ENCODE data around the gene PRTN3.

PRTN3 gene

DNA sequence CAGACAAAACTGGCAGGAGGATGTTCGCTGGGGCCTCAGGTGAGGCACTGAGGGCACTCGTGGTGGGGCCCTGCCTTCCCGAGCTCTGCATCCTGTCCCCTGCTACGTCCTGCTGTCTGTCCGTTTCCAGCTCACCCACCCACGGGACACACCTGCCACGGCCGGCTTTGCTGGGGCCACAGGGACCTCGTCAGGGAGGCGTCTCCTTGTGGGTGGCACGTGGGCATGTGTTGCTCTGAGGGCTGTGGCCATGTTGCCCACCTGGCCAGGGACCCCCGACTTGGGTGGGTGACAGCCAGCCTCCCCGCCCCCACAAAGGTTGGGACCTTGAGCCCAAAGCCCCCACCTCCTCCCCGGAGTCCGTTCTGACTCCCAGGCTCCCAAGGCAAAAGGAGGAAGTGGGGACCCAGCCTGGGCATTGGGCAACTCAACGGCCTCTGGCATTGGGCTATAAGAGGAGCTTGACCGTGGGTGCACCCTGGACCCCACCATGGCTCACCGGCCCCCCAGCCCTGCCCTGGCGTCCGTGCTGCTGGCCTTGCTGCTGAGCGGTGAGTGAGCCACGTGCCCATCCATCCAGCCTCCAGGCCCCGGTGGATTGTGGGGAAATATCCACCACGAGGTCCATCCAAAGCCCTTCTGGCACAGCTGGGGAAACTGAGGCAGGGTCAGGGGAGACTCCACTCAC, at the start of gene PRTN3:
TSS of gene PRTN3 (plus strand) at position 481 of the 688 bp plus-strand sequence. CDS start at position 491, 10 bp downstream.
- DNase-seq (ENCODE audit: low spot score), result peak; percentile 22

- no peak for DNase-seq (ENCODE audit: low spot score)
Measured at GRCh38 chr19:791007-791566, 49.7 kb upstream of the PRTN3 start.

DNA sequence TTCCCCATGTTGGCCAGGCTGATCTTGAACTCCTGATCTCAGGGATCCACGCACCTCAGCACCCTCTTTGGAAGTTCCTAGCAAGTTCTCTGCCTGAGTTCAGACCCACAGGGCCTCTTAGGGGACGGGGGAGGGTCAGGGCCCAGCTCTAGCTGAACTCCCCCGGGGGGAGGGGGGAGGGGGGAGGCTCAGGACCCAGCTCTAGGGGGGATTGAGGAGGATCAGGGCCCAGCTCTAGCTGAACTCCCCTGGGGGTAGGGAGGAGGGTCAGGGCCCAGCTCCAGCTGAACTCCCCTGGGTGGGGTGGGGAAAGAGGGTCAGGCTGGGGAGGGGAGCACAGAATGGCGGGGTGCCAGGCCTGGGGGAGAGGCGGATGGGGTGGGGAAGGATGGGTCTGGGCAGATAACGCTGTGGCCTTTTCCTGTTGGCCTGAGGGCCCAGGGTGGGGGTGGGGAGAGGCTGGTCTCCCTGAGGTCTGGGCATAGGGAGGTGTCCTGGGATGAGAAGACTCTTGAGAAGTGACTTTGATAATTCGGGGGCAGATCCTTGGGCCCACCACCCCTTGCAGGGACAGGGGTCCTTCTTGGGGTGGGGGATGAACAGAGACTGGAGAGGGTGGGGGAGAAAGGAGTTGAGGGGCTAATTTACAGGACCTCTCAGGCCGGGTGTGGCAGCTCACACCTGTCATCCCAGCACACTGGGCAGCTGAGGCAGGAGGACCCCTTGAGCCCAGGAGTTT, 49.1 kb upstream of the PRTN3 start:
- peak; percentile 58 for DNase-seq (ENCODE audit: low spot score)

- no peak for DNase-seq (ENCODE audit: low spot score)
Measured at GRCh38 chr19:792306-792885, 48.4 kb upstream of the PRTN3 start.

DNA sequence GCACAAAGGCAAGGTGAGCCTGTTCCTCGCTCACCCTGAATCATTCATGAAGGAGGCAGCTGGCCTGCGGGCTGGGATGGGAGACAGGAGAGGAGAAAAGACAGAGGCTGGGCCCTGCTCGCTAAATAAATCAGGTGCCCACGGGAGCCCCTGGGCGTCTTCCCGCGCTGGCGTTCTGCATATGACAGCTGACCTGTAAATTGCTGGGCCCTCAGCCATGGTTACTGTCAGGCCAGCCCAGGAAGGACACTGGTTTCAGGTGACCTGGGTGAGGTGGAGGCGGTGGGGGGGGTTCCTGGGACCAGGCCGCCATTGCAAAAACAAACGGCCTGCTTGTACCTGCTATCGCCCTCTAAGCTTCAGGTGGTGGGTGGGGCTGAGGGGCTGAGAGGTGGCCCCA, 47.0 kb upstream of the PRTN3 start:
- DNase-seq (ENCODE audit: low spot score), result no peak

GRCh38 chr19:795073-795611, 45.7 kb upstream of the PRTN3 start:
- DNase-seq (ENCODE audit: low spot score), result no peak

DNA sequence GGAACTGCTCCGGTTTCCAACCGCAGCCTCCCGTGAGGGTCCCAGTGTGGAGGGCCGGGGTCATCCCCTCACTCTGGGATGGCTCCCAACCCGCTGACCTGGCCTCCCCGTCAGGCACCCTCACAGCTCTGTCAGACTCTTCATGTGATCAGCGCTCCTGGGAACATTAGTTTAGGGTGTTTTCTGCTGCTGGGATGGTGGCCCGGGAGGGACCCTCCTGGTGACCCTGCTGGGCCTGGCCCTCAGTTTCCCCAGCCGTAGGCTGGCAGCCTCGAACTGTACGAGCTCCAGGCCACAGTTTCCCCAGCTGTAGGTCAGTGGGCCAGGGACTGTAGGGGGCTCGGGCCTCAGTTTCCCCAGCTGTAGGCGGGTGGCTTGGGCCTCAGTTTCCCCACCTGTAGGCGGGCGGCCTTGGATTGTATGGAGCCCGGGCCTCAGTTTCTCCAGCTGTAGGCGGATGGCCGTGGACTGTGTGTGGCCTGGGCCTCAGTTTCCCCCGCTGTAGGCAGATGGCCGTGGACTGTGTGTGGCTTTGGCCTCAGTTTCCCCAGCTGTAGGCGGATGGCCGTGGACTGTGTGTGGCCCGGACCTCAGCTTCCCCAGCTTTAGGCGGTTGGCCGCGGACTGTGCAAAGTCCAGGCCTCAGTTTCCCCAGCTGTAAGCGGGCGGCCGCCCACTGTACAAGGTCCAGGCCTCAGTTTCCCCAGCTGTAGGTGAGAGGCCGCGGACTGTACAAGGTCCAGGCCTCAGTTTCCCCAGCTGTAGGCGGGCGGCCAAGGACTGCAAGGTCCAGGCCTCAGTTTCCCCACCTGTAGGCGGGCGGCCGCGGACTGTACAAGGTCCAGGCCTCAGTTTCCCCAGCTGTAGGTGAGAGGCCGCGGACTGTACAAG, 44.9 kb upstream of the PRTN3 start:
- DNase-seq (ENCODE audit: low spot score), result no peak

DNA sequence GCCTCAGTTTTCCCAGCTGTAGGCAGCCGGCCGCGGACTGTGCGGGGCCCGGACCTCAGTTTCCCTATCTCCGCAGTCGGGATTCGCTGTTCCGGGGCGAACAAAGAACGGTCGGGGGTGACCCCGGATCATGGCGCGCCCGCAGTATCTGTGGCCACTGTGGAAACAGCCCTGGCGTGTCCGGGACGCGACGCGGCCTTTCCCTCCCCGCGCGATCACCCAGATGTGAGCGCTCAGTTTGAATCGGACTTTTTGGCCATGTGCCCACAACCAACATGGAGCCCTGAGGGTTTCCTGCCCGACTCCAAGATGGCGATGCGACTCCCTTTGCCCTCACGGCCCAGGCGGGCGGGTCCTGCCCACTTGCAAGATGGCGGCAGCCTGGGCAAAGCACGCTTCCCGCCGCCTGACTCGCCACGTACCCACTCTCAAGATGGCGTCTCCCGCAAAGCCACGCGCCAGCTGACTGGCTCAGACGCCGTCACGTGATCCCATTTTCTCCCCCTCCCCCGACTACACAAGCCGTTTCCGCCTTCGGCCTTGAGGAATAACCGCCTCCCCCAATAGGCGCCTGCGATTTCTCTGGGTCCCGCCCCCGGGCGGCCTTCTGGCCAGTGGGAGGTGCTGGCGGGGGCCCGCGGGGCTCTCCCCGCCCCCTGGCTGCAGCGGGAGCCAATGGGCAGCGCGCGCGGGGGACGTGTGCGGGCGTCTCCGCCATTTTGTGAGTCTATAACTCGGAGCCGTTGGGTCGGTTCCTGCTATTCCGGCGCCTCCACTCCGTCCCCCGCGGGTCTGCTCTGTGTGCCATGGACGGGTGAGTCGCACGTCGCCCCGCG, 43.9 kb upstream of the PRTN3 start, which contains the start of gene PTBP1:
TSS of gene PTBP1 (plus strand) at position 761 of the 836 bp plus-strand sequence. CDS start at position 807, 46 bp downstream.
- peak; percentile 99 for DNase-seq (ENCODE audit: low spot score)

DNA sequence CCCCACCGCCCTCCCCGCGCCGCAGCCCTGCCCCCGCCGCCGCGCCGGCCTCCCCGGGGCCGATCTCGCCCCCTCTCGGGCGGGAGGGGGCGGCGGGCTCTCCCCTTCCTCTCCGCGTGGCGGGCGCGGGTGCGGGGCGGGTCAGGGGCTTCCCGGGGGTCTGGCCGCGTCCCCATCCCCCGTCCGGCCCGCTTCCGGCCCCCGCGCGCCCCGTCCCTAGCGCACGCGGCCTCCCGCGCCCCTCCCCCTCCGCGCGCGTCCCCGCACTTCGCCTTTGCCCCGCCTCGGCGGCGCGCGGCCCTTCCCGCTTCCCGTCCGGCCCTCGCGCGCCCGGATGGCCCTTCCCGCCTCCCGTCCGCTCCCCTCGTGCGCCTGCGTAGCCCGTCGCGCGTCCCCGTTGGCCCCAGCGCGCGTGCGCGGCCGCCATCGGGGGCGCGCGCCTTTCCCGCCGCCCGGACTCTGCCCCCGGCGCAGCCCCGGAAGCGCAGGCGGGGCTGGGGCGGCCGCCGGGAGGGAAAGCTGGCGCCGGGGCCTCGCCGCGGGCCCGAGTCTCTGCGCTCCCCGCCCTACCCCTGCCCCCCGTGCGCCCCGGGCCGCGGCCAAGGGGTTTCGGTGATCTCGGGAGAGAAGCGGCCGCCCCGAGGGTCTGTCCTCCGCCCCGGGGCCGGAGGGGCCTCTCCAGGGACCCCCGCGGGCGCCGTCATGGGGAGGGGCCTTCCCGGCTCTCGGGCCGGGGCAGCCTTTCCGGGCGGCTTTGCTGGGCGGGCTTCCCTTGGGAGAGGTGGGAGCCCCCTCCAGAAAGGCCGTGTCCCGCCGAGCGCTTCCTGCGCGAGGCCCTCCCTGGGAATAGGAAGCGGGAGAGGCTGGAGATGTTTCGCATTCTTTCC, 43.0 kb upstream of the PRTN3 start:
- DNase-seq (ENCODE audit: low spot score), result peak; percentile 99

DNA sequence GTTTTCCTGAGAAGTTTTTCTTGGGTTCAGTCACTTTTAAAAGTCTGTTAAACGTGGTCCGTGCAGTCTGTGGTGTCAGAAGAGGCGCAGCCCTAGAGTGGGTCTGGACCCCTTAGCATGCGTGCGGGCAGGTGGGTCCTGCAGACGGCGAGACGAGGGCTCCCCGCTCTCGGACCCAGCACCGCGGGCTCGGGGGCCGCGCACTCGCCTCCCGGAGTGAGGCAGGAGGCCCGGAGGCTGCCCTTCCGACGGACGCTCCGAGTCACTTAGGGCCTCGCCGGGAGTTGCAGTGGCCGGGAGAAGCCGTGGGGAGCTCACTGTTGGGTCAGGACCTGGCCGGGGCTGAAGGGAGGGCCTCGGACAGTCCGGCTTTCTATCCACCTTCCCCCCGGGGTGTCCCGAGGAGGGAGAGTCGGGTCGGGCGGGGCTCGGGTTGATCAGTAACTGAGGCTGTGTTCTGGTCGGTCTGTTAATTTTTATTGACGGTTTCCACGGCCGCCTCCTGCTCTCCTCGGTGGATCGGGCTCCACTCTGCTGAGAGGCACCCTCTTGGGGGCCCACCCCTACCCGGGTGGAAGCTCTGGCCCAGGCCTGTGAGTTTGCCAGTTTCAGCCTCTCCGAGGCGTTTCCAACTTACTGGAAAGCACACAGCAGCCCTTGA, 42.3 kb upstream of the PRTN3 start:
- DNase-seq (ENCODE audit: low spot score), result no peak

GRCh38 chr19:799076-799881, 41.5 kb upstream of the PRTN3 start:
- DNase-seq (ENCODE audit: low spot score), result no peak

DNA sequence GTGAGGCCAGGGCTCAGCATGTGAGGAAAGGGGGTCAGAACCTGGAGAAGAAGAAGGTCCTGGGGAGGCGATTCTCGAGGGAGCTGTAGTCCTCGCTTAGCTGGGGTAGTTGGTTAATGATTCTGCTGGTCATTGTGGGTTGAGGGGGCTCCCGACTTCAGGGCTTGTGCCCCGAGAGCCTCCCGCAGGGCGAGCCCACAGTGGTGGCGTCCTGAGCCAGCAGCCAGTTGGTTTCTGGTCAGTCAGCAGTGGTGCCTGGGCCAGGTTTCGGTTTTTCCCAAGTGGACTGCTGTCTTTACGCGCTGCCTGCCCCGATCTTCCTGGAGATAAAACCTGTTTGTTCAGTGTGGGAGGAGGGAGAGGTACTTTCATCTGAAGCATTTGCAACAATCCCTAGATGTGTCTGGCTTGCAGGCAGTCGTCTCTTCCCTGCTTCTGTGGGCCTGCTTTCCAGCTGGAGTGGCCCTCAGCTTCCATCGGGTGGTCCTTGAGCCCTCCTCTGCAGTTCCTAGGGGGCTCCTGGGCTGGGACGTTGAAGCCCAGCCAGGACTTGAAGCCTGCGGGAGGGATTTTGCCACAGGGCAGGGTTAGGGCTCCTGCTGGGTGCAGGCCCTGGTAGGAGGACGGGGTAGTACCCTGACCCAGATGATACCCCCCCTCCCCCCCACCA, 40.3 kb upstream of the PRTN3 start:
- DNase-seq (ENCODE audit: low spot score), result no peak

- peak; percentile 55 for DNase-seq (ENCODE audit: low spot score)
Measured at GRCh38 chr19:801030-801860, 39.6 kb upstream of the PRTN3 start.

- DNase-seq (ENCODE audit: low spot score), result no peak
Measured at GRCh38 chr19:801861-802497, 38.8 kb upstream of the PRTN3 start.

- DNase-seq (ENCODE audit: low spot score), result no peak
Measured at GRCh38 chr19:802498-803098, 38.2 kb upstream of the PRTN3 start.

DNA sequence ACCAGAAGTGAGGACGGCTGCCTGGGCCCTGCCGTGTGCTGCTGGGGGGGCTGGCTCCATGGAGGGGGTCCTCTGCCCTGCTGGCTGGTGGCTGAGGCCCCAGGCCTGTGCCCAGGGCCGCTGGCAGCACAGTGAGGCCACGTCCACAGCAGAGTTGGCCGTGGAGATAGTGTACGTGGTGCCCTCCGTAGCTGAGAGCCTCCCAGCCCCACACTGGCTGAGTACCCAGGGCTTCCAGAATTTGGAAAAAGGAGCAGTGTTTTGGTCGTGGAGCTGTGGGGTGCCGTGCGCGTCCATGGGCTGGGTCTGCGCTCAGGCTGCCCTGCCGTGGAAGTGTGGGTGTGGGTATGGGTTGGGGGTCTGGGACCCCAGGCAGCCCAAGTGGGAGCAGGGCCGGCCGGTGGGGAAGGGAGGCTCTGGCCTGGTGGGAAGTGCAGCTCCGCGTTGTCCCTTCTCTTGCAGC, 37.7 kb upstream of the PRTN3 start:
- DNase-seq (ENCODE audit: low spot score), result no peak

Data from D341Med (cell line).